Nephron (organoid): Measurements from ENCODE around the gene B4GALNT3.

Source experiments
- H3K27ac Mint-ChIP-seq, 3 experiments: 2 replicates each; pipeline ENCODE4 v1.8.0; 2020; ENCODE audit warnings: mixed read lengths in 3 of 3, mild to moderate bottlenecking in 2 of 3, moderate library complexity in 1 of 3
- H3K27me3 Mint-ChIP-seq: 2 replicates; pipeline ENCODE4 v1.8.0; 2021; ENCODE audit warnings: low read depth, mild to moderate bottlenecking, moderate library complexity, mixed read lengths
- H3K36me3 Mint-ChIP-seq: 2 replicates; pipeline ENCODE4 v1.8.0; 2020; ENCODE audit warnings: low read depth, mixed read lengths
- H3K4me1 Mint-ChIP-seq: 2 replicates; pipeline ENCODE4 v1.8.0; 2020; ENCODE audit warnings: mixed read lengths
- H3K4me3 Mint-ChIP-seq, 3 experiments: 2 replicates each; pipeline ENCODE4 v1.8.0; 2020; ENCODE audit warnings: mild to moderate bottlenecking in 3 of 3, mixed read lengths in 3 of 3, moderate library complexity in 2 of 3
- H3K9me3 Mint-ChIP-seq: 2 replicates; pipeline ENCODE4 v1.8.0; 2020; ENCODE audit warnings: mixed read lengths
- TF ChIP-seq, protein P1 (sequence below), 3 experiments: fragments of 200-600 bp; sonication (generic); IDR thresholded peaks; one replicate each; pipeline ENCODE4 v1.5.0; 2021; ENCODE audit warnings: antibody characterized with exemption in 3 of 3; ENCODE audit not compliant: unreplicated experiment in 3 of 3

The B4GALNT3 gene

DNA sequence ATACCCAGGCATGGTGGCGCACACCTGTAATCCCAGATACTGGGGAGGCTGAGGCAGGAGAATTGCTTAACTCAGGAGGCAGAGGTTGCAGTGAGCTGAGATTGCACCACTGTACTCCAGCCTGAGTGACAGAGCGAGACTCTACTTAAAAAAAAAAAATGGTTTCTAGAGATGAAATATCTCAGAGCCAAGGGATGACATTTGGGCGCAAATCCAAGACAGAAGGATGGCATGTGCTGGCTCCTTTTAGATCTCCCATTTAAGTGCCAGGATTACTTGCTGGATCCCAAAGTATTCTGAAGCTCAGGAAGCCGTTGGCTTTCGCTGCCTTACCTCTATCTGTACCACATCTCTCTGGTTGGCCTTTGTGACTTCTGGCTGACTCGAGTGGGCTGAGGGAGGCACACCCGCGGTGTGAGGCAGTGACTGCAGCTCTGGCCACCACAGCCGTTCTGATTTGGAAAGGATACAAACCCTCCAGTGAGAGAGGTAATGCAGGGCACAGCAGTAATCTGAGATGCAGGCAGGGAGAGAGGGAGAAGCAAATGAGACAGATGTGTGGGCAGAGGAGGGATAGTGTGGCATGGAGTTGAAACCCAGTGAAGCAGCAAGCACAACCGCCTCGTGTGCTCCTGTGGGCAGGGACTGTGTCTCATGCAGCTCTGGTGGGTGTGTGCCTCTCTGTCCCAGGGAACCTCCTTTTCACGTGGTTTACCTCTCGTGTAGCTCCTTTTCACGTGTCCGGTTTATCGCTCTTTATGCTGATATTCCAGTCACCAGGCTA lies 4.9 kb downstream of the B4GALNT3 start:
- H3K27ac Mint-ChIP-seq = peak overlapping the region; percentile 26 to 38 (median 36)
- peak overlapping the region in 1 of 3 experiments; percentile 59 for H3K4me3 Mint-ChIP-seq
- peaks cover 48% of the 10 kb centered on the region for H3K27me3 Mint-ChIP-seq

GRCh38 chr12:466039-466438 lies 6.3 kb downstream of the B4GALNT3 start:
- Mint-ChIP-seq H3K4me1 (peaks cover 72% of the 10 kb centered on the region), H3K4me3 (no peak overlapping the region), H3K36me3 (no peaks in the 10 kb centered on the region), H3K27me3 (peaks cover 45% of the 10 kb centered on the region), H3K27ac (peak overlapping the region in 1 of 3 experiments; percentile 37), H3K9me3 (no peaks in the 10 kb centered on the region)
- TF ChIP-seq, protein P1, sequence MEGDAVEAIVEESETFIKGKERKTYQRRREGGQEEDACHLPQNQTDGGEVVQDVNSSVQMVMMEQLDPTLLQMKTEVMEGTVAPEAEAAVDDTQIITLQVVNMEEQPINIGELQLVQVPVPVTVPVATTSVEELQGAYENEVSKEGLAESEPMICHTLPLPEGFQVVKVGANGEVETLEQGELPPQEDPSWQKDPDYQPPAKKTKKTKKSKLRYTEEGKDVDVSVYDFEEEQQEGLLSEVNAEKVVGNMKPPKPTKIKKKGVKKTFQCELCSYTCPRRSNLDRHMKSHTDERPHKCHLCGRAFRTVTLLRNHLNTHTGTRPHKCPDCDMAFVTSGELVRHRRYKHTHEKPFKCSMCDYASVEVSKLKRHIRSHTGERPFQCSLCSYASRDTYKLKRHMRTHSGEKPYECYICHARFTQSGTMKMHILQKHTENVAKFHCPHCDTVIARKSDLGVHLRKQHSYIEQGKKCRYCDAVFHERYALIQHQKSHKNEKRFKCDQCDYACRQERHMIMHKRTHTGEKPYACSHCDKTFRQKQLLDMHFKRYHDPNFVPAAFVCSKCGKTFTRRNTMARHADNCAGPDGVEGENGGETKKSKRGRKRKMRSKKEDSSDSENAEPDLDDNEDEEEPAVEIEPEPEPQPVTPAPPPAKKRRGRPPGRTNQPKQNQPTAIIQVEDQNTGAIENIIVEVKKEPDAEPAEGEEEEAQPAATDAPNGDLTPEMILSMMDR (IDR thresholded peaks at IDR 0.05; ENCODE audit: unreplicated experiment in 3 of 3) = no peak

More for the DNA sequence above, 4.9 kb downstream of the B4GALNT3 start:
- Mint-ChIP-seq H3K36me3 (no peaks in the 10 kb centered on the region), H3K4me1 (peaks cover 67% of the 10 kb centered on the region), H3K9me3 (no peaks in the 10 kb centered on the region)
- TF ChIP-seq, protein P1 (IDR thresholded peaks at IDR 0.05; ENCODE audit: unreplicated experiment in 3 of 3) = no peak

DNA sequence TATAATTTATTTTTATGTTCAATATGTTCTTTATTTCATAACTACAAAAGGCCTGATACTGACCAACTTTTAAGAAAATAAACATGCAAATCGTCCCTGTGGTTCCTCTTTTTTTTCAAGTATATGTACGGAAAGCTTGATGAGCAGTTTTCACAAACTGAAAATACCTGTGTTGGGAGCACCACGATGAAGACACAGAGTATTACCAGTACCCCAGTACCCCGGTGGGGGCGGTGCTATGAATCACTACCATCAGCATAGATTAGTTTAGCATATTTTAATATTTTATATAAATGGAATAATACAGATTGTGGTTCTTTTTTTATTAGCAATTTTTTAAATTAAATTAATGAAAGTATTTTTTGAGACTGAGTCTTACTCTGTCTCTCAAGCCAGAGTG lies 7.0 kb downstream of the B4GALNT3 start:
- TF ChIP-seq, protein P1 (IDR thresholded peaks at IDR 0.05; ENCODE audit: unreplicated experiment in 3 of 3) = no peak
- Mint-ChIP-seq H3K4me1 (peaks cover 65% of the 10 kb centered on the region), H3K36me3 (no peaks in the 10 kb centered on the region), H3K27me3 (peaks cover 38% of the 10 kb centered on the region), H3K9me3 (no peaks in the 10 kb centered on the region), H3K4me3 (no peak overlapping the region), H3K27ac (no peak overlapping the region)

GRCh38 chr12:467591-467990 lies 7.9 kb downstream of the B4GALNT3 start:
- peaks cover 57% of the 10 kb centered on the region for H3K4me1 Mint-ChIP-seq

GRCh38 chr12:468671-469389 lies 9.1 kb downstream of the B4GALNT3 start:
- no peak overlapping the region for H3K27ac Mint-ChIP-seq
- H3K9me3 Mint-ChIP-seq = no peaks in the 10 kb centered on the region
- peaks cover 19% of the 10 kb centered on the region for H3K27me3 Mint-ChIP-seq
- TF ChIP-seq, protein P1 (IDR thresholded peaks at IDR 0.05; ENCODE audit: unreplicated experiment in 3 of 3) = no peak
- H3K36me3 Mint-ChIP-seq = no peaks in the 10 kb centered on the region
- peaks cover 50% of the 10 kb centered on the region for H3K4me1 Mint-ChIP-seq
- no peak overlapping the region for H3K4me3 Mint-ChIP-seq

More at GRCh38 chr12:467591-467990, 7.9 kb downstream of the B4GALNT3 start:
- Mint-ChIP-seq H3K4me3 (no peak overlapping the region), H3K36me3 (no peaks in the 10 kb centered on the region), H3K9me3 (no peaks in the 10 kb centered on the region), H3K27me3 (peaks cover 30% of the 10 kb centered on the region), H3K27ac (no peak overlapping the region)
- TF ChIP-seq, protein P1 (IDR thresholded peaks at IDR 0.05; ENCODE audit: unreplicated experiment in 3 of 3) = no peak
